ENCODE data around the gene BEST1.

DNA sequence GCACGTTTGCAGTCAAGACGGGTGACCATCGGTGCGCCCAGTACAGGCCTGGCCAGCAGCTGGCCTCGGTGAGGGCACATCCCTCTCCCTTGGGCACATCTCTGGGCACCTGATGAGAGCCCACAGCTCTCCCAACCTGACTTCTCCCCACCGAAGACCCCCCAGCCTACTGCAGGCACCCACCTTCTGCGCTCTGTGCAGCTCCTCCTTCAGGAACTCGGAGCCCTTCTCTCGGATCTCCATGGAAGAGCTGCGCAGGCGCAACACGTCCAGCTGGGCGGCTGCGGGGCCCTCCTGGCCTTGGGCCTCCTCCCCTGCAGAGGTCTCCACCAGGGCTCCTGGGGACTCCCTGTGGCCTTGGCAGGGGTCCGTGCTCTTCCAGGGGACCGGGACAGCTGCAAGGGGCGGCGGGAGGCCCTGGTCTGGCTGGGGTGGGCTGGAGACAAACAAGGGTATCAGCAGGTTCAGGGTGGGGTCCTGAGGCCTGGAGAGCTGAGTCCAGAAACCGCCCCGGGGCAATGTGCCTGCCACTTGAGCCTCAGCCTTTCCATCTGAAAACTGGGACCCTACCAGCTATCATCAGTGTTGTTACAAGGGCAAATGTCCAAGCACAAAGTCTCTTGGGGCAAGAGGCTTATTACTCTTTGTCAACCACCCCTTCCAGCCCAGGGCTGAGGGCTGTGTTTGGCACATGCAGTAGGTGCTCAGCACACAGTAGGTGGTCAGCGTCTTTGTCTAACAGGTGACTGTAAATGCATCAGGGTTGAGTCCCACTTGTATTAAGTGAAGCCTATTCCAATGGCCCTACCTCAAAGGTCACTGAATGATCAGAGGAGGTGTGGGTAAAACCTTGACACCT is 42.1 kb upstream of the BEST1 start:
- TF ChIP-seq, protein P1, sequence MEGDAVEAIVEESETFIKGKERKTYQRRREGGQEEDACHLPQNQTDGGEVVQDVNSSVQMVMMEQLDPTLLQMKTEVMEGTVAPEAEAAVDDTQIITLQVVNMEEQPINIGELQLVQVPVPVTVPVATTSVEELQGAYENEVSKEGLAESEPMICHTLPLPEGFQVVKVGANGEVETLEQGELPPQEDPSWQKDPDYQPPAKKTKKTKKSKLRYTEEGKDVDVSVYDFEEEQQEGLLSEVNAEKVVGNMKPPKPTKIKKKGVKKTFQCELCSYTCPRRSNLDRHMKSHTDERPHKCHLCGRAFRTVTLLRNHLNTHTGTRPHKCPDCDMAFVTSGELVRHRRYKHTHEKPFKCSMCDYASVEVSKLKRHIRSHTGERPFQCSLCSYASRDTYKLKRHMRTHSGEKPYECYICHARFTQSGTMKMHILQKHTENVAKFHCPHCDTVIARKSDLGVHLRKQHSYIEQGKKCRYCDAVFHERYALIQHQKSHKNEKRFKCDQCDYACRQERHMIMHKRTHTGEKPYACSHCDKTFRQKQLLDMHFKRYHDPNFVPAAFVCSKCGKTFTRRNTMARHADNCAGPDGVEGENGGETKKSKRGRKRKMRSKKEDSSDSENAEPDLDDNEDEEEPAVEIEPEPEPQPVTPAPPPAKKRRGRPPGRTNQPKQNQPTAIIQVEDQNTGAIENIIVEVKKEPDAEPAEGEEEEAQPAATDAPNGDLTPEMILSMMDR (IDR thresholded peaks at IDR 0.05) = no peak
- TF ChIP-seq POLR2A (IDR thresholded peaks at IDR 0.05) (no peak), POLR2AphosphoS5 (IDR thresholded peaks at IDR 0.05) (no peak), EP300 (IDR thresholded peaks at IDR 0.05) (no peak)

Data from gastroesophageal sphincter (tissue), 3 donors.